Aorta (tissue), 5 donors: ENCODE measurements around the gene MTHFD1L. TPM values are rescaled to one million over a fixed set of nuclear protein-coding genes. Genes with fewer than 3 reads are reported as not detected.

Source experiments
- ATAC-seq: fragments of 200-7000 bp; cut with Tn5 transposase; one replicate; pipeline ENCODE4 v1.9.1; 2022; ENCODE audit warnings: moderate library complexity; ENCODE audit not compliant: low FRiP score
- DNase-seq, 2 donors: peaks; one replicate each; pipeline ENCODE4 v3.0.0-alpha.2; 2020
- H3K27ac ChIP-seq, 2 donors: one replicate each; pipeline ENCODE4 v1.5.1; 2013; ENCODE audit warnings: low read length in 2 of 2, mild to moderate bottlenecking in 2 of 2, moderate library complexity in 2 of 2, control low read depth in 1 of 2, inconsistent platforms in 1 of 2, low read depth in 1 of 2
- H3K27me3 ChIP-seq, 2 donors: one replicate each; pipeline ENCODE4 v1.6.1; 2013; ENCODE audit warnings: control low read depth in 1 of 2, low read length in 1 of 2, mild to moderate bottlenecking in 1 of 2, moderate library complexity in 1 of 2; ENCODE audit not compliant: insufficient read depth in 2 of 2, control insufficient read depth in 1 of 2
- H3K36me3 ChIP-seq, 2 donors: one replicate each; pipeline ENCODE4 v1.6.1; 2013; ENCODE audit warnings: control low read depth in 1 of 2, low read length in 1 of 2, mild to moderate bottlenecking in 1 of 2; ENCODE audit not compliant: insufficient read depth in 2 of 2, control insufficient read depth in 1 of 2
- H3K4me1 ChIP-seq, 2 donors: one replicate each; pipeline ENCODE4 v1.6.1; 2013; ENCODE audit warnings: low read length in 2 of 2, control low read depth in 1 of 2, mild to moderate bottlenecking in 1 of 2, moderate library complexity in 1 of 2; ENCODE audit not compliant: insufficient read depth in 2 of 2, control insufficient read depth in 1 of 2
- H3K4me3 ChIP-seq, 2 donors: one replicate each; pipeline ENCODE4 v1.5.1; 2013; ENCODE audit warnings: low read length in 2 of 2, control low read depth in 1 of 2, mild to moderate bottlenecking in 1 of 2
- H3K9me3 ChIP-seq: one replicate; pipeline ENCODE4 v1.6.1; 2013; ENCODE audit warnings: mild to moderate bottlenecking, low read length; ENCODE audit not compliant: control insufficient read depth
- WGBS, 2 donors: extraction: QIAGEN DNeasy Blood & Tissue Kit; methylation state at CpG; one replicate each; pipeline ENCODE4 v1.1.7; 2013; 5-methylcytosine and 5-hydroxymethylcytosine counted together
- intact Hi-C, 2 donors: fragments of 100-400 bp; cut with DNase I; formaldehyde crosslinking; loops; one replicate each; pipeline versions ENCODE4 v1.14.2 to v1.15.0; 2022
- polyA plus RNA-seq, 2 donors: library from polyadenylated mRNA; stranded (reverse); fragments of 200-250 nt; gene quantifications; one replicate each; pipeline ENCODE4 v1.2.3, GENCODE V29; 2013
- total RNA-seq, 2 donors: library from RNA; stranded (reverse); fragmentation: NEBNext Ultra II Directional; extraction: Animal tissue kit (Norgen Biotek cat#: 25700); gene quantifications; one replicate each; pipeline ENCODE4 v1.2.1, GENCODE V29; 2021
- donor health status: healthy with polysubstance abuse.
- donor health status: Bipolar disorder and iron deficiency.
- donor health status: DM: no; HTN: no; CAD: no.
- donor health status: DM: no; HTN: no; CAD: no.
- donor health status: DM: yes; HTN: yes; CAD: no.

The MTHFD1L gene
- total and polyA plus RNA-seq, 4 donors = 20.4 to 65.8 (median 55.7) TPM

DNA sequence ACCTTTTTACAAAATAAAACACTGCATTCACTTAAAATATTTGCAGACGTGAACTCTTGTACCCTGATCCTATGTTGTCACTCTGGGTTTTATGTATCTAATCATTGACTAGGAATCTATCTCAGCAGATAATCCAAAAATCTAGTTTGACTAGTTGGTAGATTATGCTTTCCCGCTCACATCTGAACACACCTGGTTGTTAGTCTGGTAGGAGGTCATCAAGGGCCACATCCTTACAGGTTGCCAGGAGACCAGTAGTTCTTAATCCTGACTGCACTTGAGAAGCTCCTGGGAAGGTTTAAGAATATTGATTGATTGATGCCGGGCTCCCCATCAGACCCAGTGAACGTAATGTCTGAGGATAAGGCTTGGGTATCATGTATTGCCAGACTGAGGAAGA is 104.4 kb downstream of the MTHFD1L start:
- no peaks in the 10 kb centered on the region for H3K4me1 ChIP-seq
- peaks cover 0 to 4% of the 10 kb centered on the region in 2 donors for H3K36me3 ChIP-seq
- no peaks in the 10 kb centered on the region for H3K27me3 ChIP-seq
- no peaks in the 10 kb centered on the region for H3K9me3 ChIP-seq
- H3K27ac ChIP-seq = no peak overlapping the region
- no peak overlapping the region for H3K4me3 ChIP-seq
- ATAC-seq = no peak
- intact Hi-C loops = no loop called here
- 98% methylated on average over 4 of the region's 4 CpGs for WGBS, 2 donors
- DNase-seq = no peak

GRCh38 chr6:150971219-150971618 is 105.7 kb downstream of the MTHFD1L start:
- Histone ChIP-seq H3K9me3 (no peaks in the 10 kb centered on the region), H3K4me3 (no peak overlapping the region), H3K27me3 (no peaks in the 10 kb centered on the region), H3K27ac (no peak overlapping the region), H3K36me3 (peaks cover 0 to 2% of the 10 kb centered on the region in 2 donors), H3K4me1 (no peaks in the 10 kb centered on the region)
- 68 to 83% methylated on average over 8 of the region's 8 CpGs for WGBS, 2 donors
- DNase-seq = no peak
- intact Hi-C loops = no loop called here
- ATAC-seq = no peak

DNA sequence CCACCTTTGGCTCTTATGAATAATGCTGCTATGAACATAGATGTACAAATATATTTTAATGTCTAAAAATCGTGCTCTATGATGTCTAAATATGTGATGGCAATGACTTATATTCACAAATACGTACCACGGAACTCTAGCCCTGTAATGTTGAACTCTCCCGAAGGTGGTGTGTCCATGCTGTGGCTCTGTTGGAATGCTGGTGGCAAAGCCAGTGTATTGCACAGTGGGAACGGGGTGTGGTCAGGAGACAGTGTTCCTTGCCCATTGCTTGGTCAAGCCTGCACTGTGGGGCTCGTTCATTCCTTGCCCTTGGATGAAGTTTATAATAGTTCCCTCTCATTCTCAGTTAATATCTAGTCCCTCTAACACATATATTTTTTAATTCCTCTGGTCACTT is 109.6 kb downstream of the MTHFD1L start:
- H3K36me3 ChIP-seq = peaks cover 0 to 2% of the 10 kb centered on the region in 2 donors
- no peaks in the 10 kb centered on the region for H3K9me3 ChIP-seq
- no peaks in the 10 kb centered on the region for H3K27me3 ChIP-seq
- DNase-seq = no peak
- H3K4me3 ChIP-seq = no peak overlapping the region
- ATAC-seq = no peak
- 92 to 93% methylated on average over 6 of the region's 6 CpGs for WGBS, 2 donors
- intact Hi-C loops = no loop called here
- H3K4me1 ChIP-seq = no peaks in the 10 kb centered on the region
- no peak overlapping the region for H3K27ac ChIP-seq

- intact Hi-C loops = no loop called here
- H3K9me3 ChIP-seq = no peaks in the 10 kb centered on the region
- no peak for ATAC-seq
- H3K27ac ChIP-seq = no peak overlapping the region
- H3K4me3 ChIP-seq = no peak overlapping the region
- DNase-seq = no peak
- 22 to 36% methylated on average over 2 of the region's 2 CpGs for WGBS, 2 donors
- no peaks in the 10 kb centered on the region for H3K27me3 ChIP-seq
- H3K36me3 ChIP-seq = peaks cover 0 to 2% of the 10 kb centered on the region in 2 donors
- H3K4me1 ChIP-seq = no peaks in the 10 kb centered on the region
Observed at GRCh38 chr6:150977281-150977680, 111.8 kb downstream of the MTHFD1L start.

- ATAC-seq = no peak
- H3K4me1 ChIP-seq = no peaks in the 10 kb centered on the region
- no peaks in the 10 kb centered on the region for H3K9me3 ChIP-seq
- H3K27me3 ChIP-seq = no peaks in the 10 kb centered on the region
- intact Hi-C loops = no loop called here
- no peak overlapping the region for H3K4me3 ChIP-seq
- DNase-seq = no peak
- WGBS, 2 donors = 71 to 88% methylated on average over 10 of the region's 10 CpGs
- no peaks in the 10 kb centered on the region for H3K36me3 ChIP-seq
- H3K27ac ChIP-seq = no peak overlapping the region
Observed at GRCh38 chr6:150978624-150979023, 113.1 kb downstream of the MTHFD1L start.

DNA sequence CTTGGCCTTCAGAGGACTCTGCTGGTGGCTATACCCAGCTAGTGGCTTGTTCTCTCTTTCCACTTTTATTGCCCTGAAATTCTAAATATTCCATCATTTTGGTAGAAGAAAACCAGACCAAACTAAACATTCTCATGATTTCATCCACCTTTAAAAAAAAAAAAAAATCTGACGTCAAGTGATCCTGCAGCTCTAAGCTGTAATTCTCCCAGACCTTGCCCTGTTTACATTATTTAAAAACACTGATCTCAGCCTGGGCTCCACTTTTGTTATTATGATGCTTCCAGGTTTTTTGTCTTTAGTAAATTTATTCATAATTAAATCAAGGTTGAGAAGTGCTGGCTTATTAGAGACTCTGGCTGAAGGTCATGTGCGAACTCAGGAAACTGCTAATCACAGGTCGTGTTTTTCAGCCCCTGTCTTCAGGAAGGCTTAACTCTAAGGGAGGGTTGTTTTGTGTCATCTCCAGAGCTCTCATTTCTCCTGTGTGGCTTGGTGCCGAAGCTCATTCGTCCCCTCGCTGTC is 114.4 kb downstream of the MTHFD1L start:
- peak overlapping the region in 1 of 2 donors; percentile 74 for H3K27ac ChIP-seq
- H3K27me3 ChIP-seq = no peaks in the 10 kb centered on the region
- no peaks in the 10 kb centered on the region for H3K4me1 ChIP-seq
- H3K36me3 ChIP-seq = no peaks in the 10 kb centered on the region
- 56 to 69% methylated on average over 6 of the region's 6 CpGs for WGBS, 2 donors
- ATAC-seq (no peak), DNase-seq (no peak)
- H3K9me3 ChIP-seq = no peaks in the 10 kb centered on the region
- intact Hi-C loops = loop anchor here in 1 of 2 donors (10.0 kb wide), 1 partner anchor 85 kb away; no protein-coding TSS in a partner anchor
- no peak overlapping the region for H3K4me3 ChIP-seq

GRCh38 chr6:150981095-150981494 is 115.6 kb downstream of the MTHFD1L start:
- ATAC-seq = no peak
- no peaks in the 10 kb centered on the region for H3K4me1 ChIP-seq
- H3K27ac ChIP-seq = peak overlapping the region in 1 of 2 donors; percentile 43
- no peaks in the 10 kb centered on the region for H3K36me3 ChIP-seq
- no peak overlapping the region for H3K4me3 ChIP-seq
- intact Hi-C loops = loop anchor here in 1 of 2 donors (10.0 kb wide), 1 partner anchor 86 kb away; no protein-coding TSS in a partner anchor
- no peaks in the 10 kb centered on the region for H3K9me3 ChIP-seq
- WGBS, 2 donors = 2 to 12% methylated on average over 11 of the region's 11 CpGs
- H3K27me3 ChIP-seq = no peaks in the 10 kb centered on the region
- DNase-seq = no peak

DNA sequence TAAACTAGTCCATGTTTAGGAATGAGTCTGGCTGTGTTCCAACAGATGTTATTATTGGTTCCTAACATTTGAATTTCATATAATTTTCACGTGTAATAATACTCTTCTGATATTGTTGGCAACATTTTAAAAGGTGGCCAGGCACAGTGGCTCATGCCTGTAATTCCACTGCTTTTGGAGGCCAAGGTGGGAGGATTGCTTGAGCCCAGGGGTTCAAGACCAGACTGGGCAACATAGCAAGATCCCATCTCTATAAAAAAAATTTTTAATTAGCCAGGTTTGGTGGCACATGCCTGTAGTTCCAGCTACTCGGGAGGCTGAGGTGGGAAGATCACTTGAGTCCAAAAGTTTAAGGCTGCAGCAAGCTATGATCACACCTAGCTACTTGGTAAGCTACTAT is 116.2 kb downstream of the MTHFD1L start:
- H3K9me3 ChIP-seq = no peaks in the 10 kb centered on the region
- intact Hi-C loops = loop anchor here in 1 of 2 donors (10.0 kb wide), 1 partner anchor 87 kb away; no protein-coding TSS in a partner anchor
- no peak overlapping the region for H3K27ac ChIP-seq
- 41 to 46% methylated on average over 2 of the region's 2 CpGs for WGBS, 2 donors
- H3K27me3 ChIP-seq = no peaks in the 10 kb centered on the region
- no peaks in the 10 kb centered on the region for H3K4me1 ChIP-seq
- ATAC-seq = no peak
- no peak overlapping the region for H3K4me3 ChIP-seq
- H3K36me3 ChIP-seq = peaks cover 0 to 2% of the 10 kb centered on the region in 2 donors
- no peak for DNase-seq

DNA sequence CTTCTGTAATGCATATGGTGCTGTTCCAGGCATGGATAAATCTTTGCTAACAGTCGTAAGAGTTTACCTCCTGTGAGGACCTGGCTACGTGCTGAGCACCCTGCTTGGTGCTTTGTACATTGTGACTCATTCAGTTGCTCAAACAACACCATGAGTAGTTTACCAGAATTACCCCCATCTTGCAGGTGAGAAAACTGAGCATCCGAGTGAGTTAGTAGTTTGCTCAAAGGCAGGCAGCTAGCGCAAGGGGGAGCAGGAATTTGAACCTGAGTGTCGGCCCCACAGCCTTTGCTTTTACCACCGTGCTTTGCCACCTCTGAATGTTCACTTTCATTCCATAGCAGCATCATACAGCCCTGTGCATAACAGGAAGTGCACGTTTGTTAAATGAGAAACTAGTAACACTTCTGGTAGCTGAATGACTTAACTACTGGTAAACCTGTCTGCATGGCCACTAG is 121.9 kb downstream of the MTHFD1L start:
- ATAC-seq = no peak

More for the DNA sequence above, 121.9 kb downstream of the MTHFD1L start:
- Histone ChIP-seq H3K4me3 (no peak overlapping the region), H3K27ac (no peak overlapping the region), H3K4me1 (no peaks in the 10 kb centered on the region), H3K36me3 (peaks cover 0 to 2% of the 10 kb centered on the region in 2 donors), H3K9me3 (no peaks in the 10 kb centered on the region), H3K27me3 (no peaks in the 10 kb centered on the region)
- intact Hi-C loops = loop anchor here in 1 of 2 donors (10.0 kb wide), 1 partner anchor 93 kb away; no protein-coding TSS in a partner anchor
- 76 to 77% methylated on average over 7 of the region's 7 CpGs for WGBS, 2 donors
- DNase-seq = no peak
